ENCODE measurements around the gene ATF7IP.
"Not testable (repeated sequence)": the region's sequence is repeated elsewhere in the genome, so short reads cannot be mapped to it uniquely, and the experiment has no call there.

Gene ATF7IP

GRCh38 chr12:14332482-14332881, 33.0 kb upstream of the ATF7IP start:
- H3K9me3 ChIP-seq (ENCODE audit: insufficient read depth, low read length), result no peaks in the 10 kb centered on the region
- H3K4me1 ChIP-seq (ENCODE audit: low read length), result 0 out of 2 replicates have a peak, but pooled peaks cover 3% of the 10 kb centered on the region
- no peaks in the 10 kb centered on the region for H3K36me3 ChIP-seq (replicated peaks; ENCODE audit: low read depth, low read length)
- no peaks in the 10 kb centered on the region for H3K79me2 ChIP-seq (ENCODE audit: low read length)
- H2AFZ ChIP-seq (ENCODE audit: low read depth, low read length), result no peak overlapping the region
- H4K20me1 ChIP-seq (ENCODE audit: insufficient read depth, low read length), result no peaks in the 10 kb centered on the region
- no peak overlapping the region for H3K27ac ChIP-seq (ENCODE audit: low read length)
- no peaks in the 10 kb centered on the region for H3K27me3 ChIP-seq (ENCODE audit: low read depth, low read length)
- H3K4me3 ChIP-seq (ENCODE audit: low read length), result no peak overlapping the region
- H3K9ac ChIP-seq (ENCODE audit: low read length), result no peak overlapping the region
- no peak for TF ChIP-seq CTCF (IDR thresholded peaks at IDR 0.05; ENCODE audit: low read depth, low read length)
- TF ChIP-seq EZH2phosphoT487 (IDR thresholded peaks at IDR 0.05; ENCODE audit: low read depth), result no peak
- H3K4me2 ChIP-seq (ENCODE audit: low read length), result no peak overlapping the region

GRCh38 chr12:14340371-14340770, 25.1 kb upstream of the ATF7IP start:
- H4K20me1 ChIP-seq (ENCODE audit: insufficient read depth, low read length), result no peaks in the 10 kb centered on the region
- H3K79me2 ChIP-seq (ENCODE audit: low read length), result no peaks in the 10 kb centered on the region
- H3K4me3 ChIP-seq (ENCODE audit: low read length), result no peak overlapping the region
- H3K4me1 ChIP-seq (ENCODE audit: low read length), result no peaks in the 10 kb centered on the region
- H3K9ac ChIP-seq (ENCODE audit: low read length), result no peak overlapping the region
- TF ChIP-seq EZH2phosphoT487 (IDR thresholded peaks at IDR 0.05; ENCODE audit: low read depth) (no peak), CTCF (IDR thresholded peaks at IDR 0.05; ENCODE audit: low read depth, low read length) (no peak)
- H3K36me3 ChIP-seq (replicated peaks; ENCODE audit: low read depth, low read length), result peaks cover 6% of the 10 kb centered on the region
- no peaks in the 10 kb centered on the region for H3K27me3 ChIP-seq (ENCODE audit: low read depth, low read length)
- no peak overlapping the region for H2AFZ ChIP-seq (ENCODE audit: low read depth, low read length)
- peaks cover 22% of the 10 kb centered on the region for H3K9me3 ChIP-seq (ENCODE audit: insufficient read depth, low read length)
- H3K4me2 ChIP-seq (ENCODE audit: low read length), result no peak overlapping the region
- H3K27ac ChIP-seq (ENCODE audit: low read length), result no peak overlapping the region

GRCh38 chr12:14351524-14351923, 14.0 kb upstream of the ATF7IP start:
- H2AFZ ChIP-seq (ENCODE audit: low read depth, low read length); H3K36me3 ChIP-seq (replicated peaks; ENCODE audit: low read depth, low read length); H3K9ac ChIP-seq (ENCODE audit: low read length); H3K27ac ChIP-seq (ENCODE audit: low read length); H3K27me3 ChIP-seq (ENCODE audit: low read depth, low read length); H3K79me2 ChIP-seq (ENCODE audit: low read length); H4K20me1 ChIP-seq (ENCODE audit: insufficient read depth, low read length); H3K4me1 ChIP-seq (ENCODE audit: low read length); H3K4me2 ChIP-seq (ENCODE audit: low read length); H3K4me3 ChIP-seq (ENCODE audit: low read length): not testable (repeated sequence)
- peaks cover 16% of the 10 kb centered on the region; the same call in 1 of the 2 replicates for H3K9me3 ChIP-seq (ENCODE audit: insufficient read depth, low read length)

- H3K4me2 ChIP-seq (ENCODE audit: low read length); H3K4me3 ChIP-seq (ENCODE audit: low read length); H3K27ac ChIP-seq (ENCODE audit: low read length); H3K4me1 ChIP-seq (ENCODE audit: low read length); H3K9ac ChIP-seq (ENCODE audit: low read length); H3K27me3 ChIP-seq (ENCODE audit: low read depth, low read length); H3K79me2 ChIP-seq (ENCODE audit: low read length); H3K36me3 ChIP-seq (replicated peaks; ENCODE audit: low read depth, low read length); H2AFZ ChIP-seq (ENCODE audit: low read depth, low read length); H4K20me1 ChIP-seq (ENCODE audit: insufficient read depth, low read length): not testable (repeated sequence)
- peaks cover 21% of the 10 kb centered on the region; the same call in 1 of the 2 replicates for H3K9me3 ChIP-seq (ENCODE audit: insufficient read depth, low read length)
Observed at GRCh38 chr12:14352066-14352465, 13.4 kb upstream of the ATF7IP start.

- H3K9ac ChIP-seq (ENCODE audit: low read length); H3K4me2 ChIP-seq (ENCODE audit: low read length); H3K79me2 ChIP-seq (ENCODE audit: low read length); H3K4me1 ChIP-seq (ENCODE audit: low read length); H2AFZ ChIP-seq (ENCODE audit: low read depth, low read length); H3K27ac ChIP-seq (ENCODE audit: low read length); H3K27me3 ChIP-seq (ENCODE audit: low read depth, low read length); H4K20me1 ChIP-seq (ENCODE audit: insufficient read depth, low read length); H3K36me3 ChIP-seq (replicated peaks; ENCODE audit: low read depth, low read length); H3K4me3 ChIP-seq (ENCODE audit: low read length): not testable (repeated sequence)
- H3K9me3 ChIP-seq (ENCODE audit: insufficient read depth, low read length), result peaks cover 21% of the 10 kb centered on the region; the same call in 1 of the 2 replicates
Observed at GRCh38 chr12:14354665-14355064, 10.8 kb upstream of the ATF7IP start.

Measured in OCI-LY3 (cell line).